ENCODE results near the gene CNOT3.

The CNOT3 gene

DNA sequence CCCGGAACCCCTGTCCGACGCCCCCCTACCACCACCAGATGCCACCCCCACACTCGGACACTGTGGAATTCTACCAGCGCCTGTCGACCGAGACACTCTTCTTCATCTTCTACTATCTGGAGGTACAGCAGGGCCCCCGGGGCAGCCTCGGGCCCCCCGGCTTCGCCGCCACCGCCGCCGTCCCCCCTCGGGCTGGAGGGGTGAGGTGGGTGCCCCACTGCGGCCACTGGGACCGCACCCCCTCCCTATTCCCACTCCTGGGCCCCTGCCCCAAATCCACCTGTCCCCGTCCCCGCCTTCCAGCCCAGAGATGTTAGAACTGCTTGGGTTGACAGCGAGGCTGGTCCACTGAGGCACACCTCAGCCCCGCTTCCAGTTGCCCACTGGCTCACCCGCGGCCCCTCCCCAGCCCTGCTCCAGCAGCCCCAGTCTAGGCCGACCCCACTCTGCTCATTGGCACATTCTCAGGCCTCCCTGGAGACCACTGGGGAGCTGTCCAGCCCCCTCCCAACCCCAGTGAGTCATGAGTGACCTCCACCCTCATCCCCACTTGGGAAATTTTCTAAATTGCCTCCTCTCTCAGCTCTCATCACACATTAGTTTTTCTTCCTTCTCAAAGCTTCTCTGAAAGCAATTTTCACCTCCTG is 15.4 kb downstream of the CNOT3 start:
- DNase-seq (ENCODE audit: low read depth): no peak
- TF ChIP-seq POLR2A (IDR thresholded peaks at IDR 0.05; ENCODE audit: extremely low read depth, insufficient read length): no peak
- no peak for TF ChIP-seq CTCF (IDR thresholded peaks at IDR 0.05; ENCODE audit: low read depth, low read length)
- no peak for TF ChIP-seq MYC (IDR thresholded peaks at IDR 0.05; ENCODE audit: low read depth, low read length)
- TF ChIP-seq, protein P1, sequence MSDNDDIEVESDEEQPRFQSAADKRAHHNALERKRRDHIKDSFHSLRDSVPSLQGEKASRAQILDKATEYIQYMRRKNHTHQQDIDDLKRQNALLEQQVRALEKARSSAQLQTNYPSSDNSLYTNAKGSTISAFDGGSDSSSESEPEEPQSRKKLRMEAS (IDR thresholded peaks at IDR 0.05; ENCODE audit: low read depth, low read length): no peak
- no peak overlapping the region for H3K4me3 ChIP-seq (ENCODE audit: low read depth, low read length)

GRCh38 chr19:54153731-54154326 is 16.3 kb downstream of the CNOT3 start:
- no peak for DNase-seq (ENCODE audit: low read depth)
- TF ChIP-seq CTCF (IDR thresholded peaks at IDR 0.05; ENCODE audit: low read depth, low read length) (no peak), POLR2A (IDR thresholded peaks at IDR 0.05; ENCODE audit: extremely low read depth, insufficient read length) (no peak)
- no peak overlapping the region for H3K4me3 ChIP-seq (ENCODE audit: low read depth, low read length)

- TF ChIP-seq, protein P1 (IDR thresholded peaks at IDR 0.05; ENCODE audit: low read depth, low read length): no peak
- no peak for TF ChIP-seq MYC (IDR thresholded peaks at IDR 0.05; ENCODE audit: low read depth, low read length)
- TF ChIP-seq CTCF (IDR thresholded peaks at IDR 0.05; ENCODE audit: low read depth, low read length): no peak
- TF ChIP-seq POLR2A (IDR thresholded peaks at IDR 0.05; ENCODE audit: extremely low read depth, insufficient read length): no peak
- no peak overlapping the region for H3K4me3 ChIP-seq (ENCODE audit: low read depth, low read length)
- DNase-seq (ENCODE audit: low read depth): no peak
Observed at GRCh38 chr19:54154603-54155345, 17.2 kb downstream of the CNOT3 start.

DNA sequence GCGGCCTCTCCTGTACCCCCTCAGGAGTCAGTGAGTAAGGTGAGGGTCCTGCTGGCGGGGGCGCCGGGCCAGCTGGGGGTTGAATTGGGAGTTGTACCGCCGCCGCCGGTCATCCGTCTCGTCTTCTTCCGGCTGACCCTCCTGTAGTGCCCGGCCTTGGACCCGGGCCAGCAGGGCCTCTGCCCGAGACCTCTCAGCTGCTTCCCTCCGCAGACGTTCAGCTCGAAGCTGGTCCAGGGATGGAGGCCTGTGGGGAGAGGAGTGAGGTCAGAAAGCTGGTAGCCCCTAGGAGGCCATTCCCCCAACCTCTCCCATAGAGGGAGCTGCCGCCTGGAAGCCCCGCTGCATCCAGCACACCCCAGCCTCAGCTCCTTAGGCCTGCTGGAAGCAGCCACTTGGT is 18.1 kb downstream of the CNOT3 start:
- TF ChIP-seq, protein P1 (IDR thresholded peaks at IDR 0.05; ENCODE audit: low read depth, low read length): no peak
- TF ChIP-seq POLR2A (IDR thresholded peaks at IDR 0.05; ENCODE audit: extremely low read depth, insufficient read length) (no peak), CTCF (IDR thresholded peaks at IDR 0.05; ENCODE audit: low read depth, low read length) (no peak), MYC (IDR thresholded peaks at IDR 0.05; ENCODE audit: low read depth, low read length) (no peak)
- no peak overlapping the region for H3K4me3 ChIP-seq (ENCODE audit: low read depth, low read length)
- no peak for DNase-seq (ENCODE audit: low read depth)

- no peak overlapping the region for H3K4me3 ChIP-seq (ENCODE audit: low read depth, low read length)
- TF ChIP-seq, protein P1 (IDR thresholded peaks at IDR 0.05; ENCODE audit: low read depth, low read length): no peak
- TF ChIP-seq MYC (IDR thresholded peaks at IDR 0.05; ENCODE audit: low read depth, low read length) (no peak), CTCF (IDR thresholded peaks at IDR 0.05; ENCODE audit: low read depth, low read length) (no peak), POLR2A (IDR thresholded peaks at IDR 0.05; ENCODE audit: extremely low read depth, insufficient read length) (no peak)
- DNase-seq (ENCODE audit: low read depth): no peak
Observed at GRCh38 chr19:54156490-54156889, 18.9 kb downstream of the CNOT3 start.
